Activated CD4-positive, alpha-beta T cell treated with anti-CD3 and anti-CD28 coated beads for 36 hours (primary cell): ENCODE data around the gene CTIF. TPM values are rescaled to one million over a fixed set of nuclear protein-coding genes. Genes with fewer than 3 reads are reported as not detected.

Experiments used
- ATAC-seq: fragments of 200-7000 bp; cut with Tn5 transposase; one replicate; pipeline ENCODE4 v1.10.0; 2021; ENCODE audit warnings: mild to moderate bottlenecking, moderate library complexity
- CTCF ChIA-PET: fragments of 350-600 bp; sonication (Branson Sonifier 250); formaldehyde crosslinking; loops from one replicate; lab custom pipeline; 2021; ENCODE audit warnings: antibody characterized with exemption; lab: Charles Lee
- POLR2A ChIA-PET: fragments of 350-600 bp; sonication (Branson Sonifier 250); formaldehyde crosslinking; loops from one replicate; lab custom pipeline; 2021; ENCODE audit warnings: antibody characterized with exemption, inconsistent platforms; lab: Charles Lee
- DNase-seq: peaks from one replicate; pipeline ENCODE4 v3.0.0-alpha.2; 2020
- H3K27ac Mint-ChIP-seq: one replicate; pipeline ENCODE4 v1.8.0; 2021; ENCODE audit warnings: mixed read lengths
- H3K27me3 Mint-ChIP-seq: one replicate; pipeline ENCODE4 v1.8.0; 2021; ENCODE audit warnings: mixed read lengths
- H3K36me3 Mint-ChIP-seq: one replicate; pipeline ENCODE4 v1.8.0; 2021; ENCODE audit warnings: low read depth, mixed read lengths
- H3K4me1 Mint-ChIP-seq: one replicate; pipeline ENCODE4 v1.8.0; 2021; ENCODE audit warnings: mixed read lengths
- H3K4me3 Mint-ChIP-seq: one replicate; pipeline ENCODE4 v1.8.0; 2021; ENCODE audit warnings: mild to moderate bottlenecking, moderate library complexity, mixed read lengths
- H3K9me3 Mint-ChIP-seq: one replicate; pipeline ENCODE4 v1.8.0; 2021; ENCODE audit warnings: low read depth, mixed read lengths
- intact Hi-C, 2 experiments: fragments of 100-400 bp; cut with DNase I in 1 of 2; cut with micrococcal nuclease in 1 of 2; formaldehyde crosslinking; loops; one replicate each; pipeline versions ENCODE4 v1.14.2 to v1.15.1; 2022 to 2024; cut with DNase I, micrococcal nuclease
- total RNA-seq, 2 experiments: library from RNA; stranded (reverse); gene quantifications; one replicate each; pipeline ENCODE4 v1.2.3, GENCODE V29; 2021

Gene CTIF
- total RNA-seq, 2 experiments from 2014 or later: 4.5 to 5.3 TPM

GRCh38 chr18:48773821-48774220 lies 235.0 kb downstream of the CTIF start:
- ChIA-PET CTCF (interaction anchor here (1.0 kb wide), 1 partner anchor 14 kb away, joined by 3 read pairs; no protein-coding TSS in a partner anchor), POLR2A (no interaction called here)
- intact Hi-C loops: no loop called here
- no peak overlapping the region for H3K4me3 Mint-ChIP-seq
- DNase-seq (no peak), ATAC-seq (no peak)
- peaks cover 3% of the 10 kb centered on the region for H3K27me3 Mint-ChIP-seq
- H3K27ac Mint-ChIP-seq: no peak overlapping the region
- peaks cover 1% of the 10 kb centered on the region for H3K36me3 Mint-ChIP-seq
- peaks cover 2% of the 10 kb centered on the region for H3K9me3 Mint-ChIP-seq
- peaks cover 6% of the 10 kb centered on the region for H3K4me1 Mint-ChIP-seq

- H3K4me1 Mint-ChIP-seq: peaks cover 6% of the 10 kb centered on the region
- intact Hi-C loops: loop anchor here (5.0 kb wide), 4 partner anchors 57 to 402 kb away; no protein-coding TSS in a partner anchor
- peaks cover 2% of the 10 kb centered on the region for H3K9me3 Mint-ChIP-seq
- CTCF ChIA-PET: interaction anchor here (0.8 kb wide), 1 partner anchor 243 kb away, joined by 3 read pairs; no protein-coding TSS in a partner anchor
- no peak for DNase-seq
- peaks cover 3% of the 10 kb centered on the region for H3K27me3 Mint-ChIP-seq
- H3K4me3 Mint-ChIP-seq: no peak overlapping the region
- no peak overlapping the region for H3K27ac Mint-ChIP-seq
- no peak for ATAC-seq
- POLR2A ChIA-PET: no interaction called here
- H3K36me3 Mint-ChIP-seq: peaks cover 1% of the 10 kb centered on the region
Observed at GRCh38 chr18:48774941-48775340, 236.1 kb downstream of the CTIF start.

- H3K9me3 Mint-ChIP-seq: peaks cover 2% of the 10 kb centered on the region
- ATAC-seq: no peak
- H3K27me3 Mint-ChIP-seq: peaks cover 3% of the 10 kb centered on the region
- H3K36me3 Mint-ChIP-seq: peaks cover 1% of the 10 kb centered on the region
- intact Hi-C loops: loop anchor here (2.0 to 5.0 kb wide), 8 partner anchors 57 to 463 kb away; no protein-coding TSS in a partner anchor
- ChIA-PET POLR2A (no interaction called here), CTCF (interaction anchor here (1.0 to 2.1 kb wide), 2 partner anchors 21 to 266 kb away, joined by 4 to 11 read pairs; no protein-coding TSS in a partner anchor)
- H3K27ac Mint-ChIP-seq: no peak overlapping the region
- H3K4me3 Mint-ChIP-seq: no peak overlapping the region
- DNase-seq: no peak
- peaks cover 6% of the 10 kb centered on the region for H3K4me1 Mint-ChIP-seq
Observed at GRCh38 chr18:48775372-48776155, 236.7 kb downstream of the CTIF start.

- Mint-ChIP-seq H3K9me3 (peaks cover 2% of the 10 kb centered on the region), H3K4me1 (peaks cover 6% of the 10 kb centered on the region), H3K36me3 (peaks cover 1% of the 10 kb centered on the region), H3K27me3 (peaks cover 3% of the 10 kb centered on the region), H3K27ac (no peak overlapping the region), H3K4me3 (no peak overlapping the region)
- ChIA-PET POLR2A (no interaction called here), CTCF (interaction anchor here (0.7 to 2.1 kb wide), 7 partner anchors 10 to 266 kb away, joined by 3 to 11 read pairs (median 4); no protein-coding TSS in a partner anchor)
- ATAC-seq (no peak), DNase-seq (no peak)
- intact Hi-C loops: loop anchor here (2.0 to 5.0 kb wide), 8 partner anchors 56 to 463 kb away; no protein-coding TSS in a partner anchor
Observed at GRCh38 chr18:48776156-48776555, 237.3 kb downstream of the CTIF start.

- Mint-ChIP-seq H3K4me3 (no peak overlapping the region), H3K27ac (no peak overlapping the region), H3K27me3 (peaks cover 3% of the 10 kb centered on the region), H3K36me3 (peaks cover 1% of the 10 kb centered on the region), H3K9me3 (peaks cover 2% of the 10 kb centered on the region), H3K4me1 (peaks cover 6% of the 10 kb centered on the region)
- CTCF ChIA-PET: interaction anchor here (0.7 to 2.1 kb wide), 7 partner anchors 10 to 265 kb away, joined by 3 to 11 read pairs (median 4); no protein-coding TSS in a partner anchor
- DNase-seq (no peak), ATAC-seq (no peak)
- intact Hi-C loops: loop anchor here (1.0 to 5.0 kb wide), 10 partner anchors 56 to 462 kb away; no protein-coding TSS in a partner anchor
- POLR2A ChIA-PET: no interaction called here
Observed at GRCh38 chr18:48776641-48777025, 237.8 kb downstream of the CTIF start.

- intact Hi-C loops: loop anchor here (1.0 to 5.0 kb wide), 10 partner anchors 55 to 462 kb away; no protein-coding TSS in a partner anchor
- POLR2A ChIA-PET: no interaction called here
- Mint-ChIP-seq H3K4me1 (peaks cover 6% of the 10 kb centered on the region), H3K27me3 (peaks cover 3% of the 10 kb centered on the region), H3K36me3 (peaks cover 1% of the 10 kb centered on the region), H3K4me3 (no peak overlapping the region), H3K27ac (no peak overlapping the region), H3K9me3 (peaks cover 2% of the 10 kb centered on the region)
- DNase-seq (peak; percentile 84), ATAC-seq (peak; percentile 97)
- CTCF ChIA-PET: interaction anchor here (0.6 to 2.1 kb wide), 14 partner anchors 9 to 268 kb away, joined by 3 to 11 read pairs (median 4); no protein-coding TSS in a partner anchor
Observed at GRCh38 chr18:48777026-48777743, 238.4 kb downstream of the CTIF start.

GRCh38 chr18:48777744-48778116 lies 238.9 kb downstream of the CTIF start:
- intact Hi-C loops: loop anchor here (1.0 to 5.0 kb wide), 10 partner anchors 55 to 461 kb away; no protein-coding TSS in a partner anchor
- ATAC-seq: no peak

GRCh38 chr18:48778344-48779011 lies 239.6 kb downstream of the CTIF start:
- DNase-seq (no peak), ATAC-seq (no peak)
- ChIA-PET CTCF (interaction anchor here (0.5 to 1.9 kb wide), 5 partner anchors 14 to 283 kb away, joined by 3 to 5 read pairs (median 3); no protein-coding TSS in a partner anchor), POLR2A (no interaction called here)
- no peaks in the 10 kb centered on the region for H3K27me3 Mint-ChIP-seq
- intact Hi-C loops: loop anchor here (5.0 kb wide), 4 partner anchors 54 to 399 kb away; no protein-coding TSS in a partner anchor
- H3K9me3 Mint-ChIP-seq: no peaks in the 10 kb centered on the region
- no peak overlapping the region for H3K27ac Mint-ChIP-seq
- H3K4me3 Mint-ChIP-seq: no peak overlapping the region
- H3K4me1 Mint-ChIP-seq: peaks cover 6% of the 10 kb centered on the region
- H3K36me3 Mint-ChIP-seq: no peaks in the 10 kb centered on the region

More at GRCh38 chr18:48777744-48778116, 238.9 kb downstream of the CTIF start:
- Mint-ChIP-seq H3K9me3 (peaks cover under 1% of the 10 kb centered on the region), H3K27me3 (no peaks in the 10 kb centered on the region), H3K27ac (no peak overlapping the region), H3K36me3 (no peaks in the 10 kb centered on the region), H3K4me3 (no peak overlapping the region), H3K4me1 (peaks cover 6% of the 10 kb centered on the region)
- CTCF ChIA-PET: interaction anchor here (0.5 to 2.1 kb wide), 10 partner anchors 10 to 282 kb away, joined by 3 to 11 read pairs (median 4); no protein-coding TSS in a partner anchor
- DNase-seq: no peak
- POLR2A ChIA-PET: no interaction called here

GRCh38 chr18:48779462-48779861 lies 240.6 kb downstream of the CTIF start:
- ATAC-seq (no peak), DNase-seq (no peak)
- H3K27ac Mint-ChIP-seq: no peak overlapping the region
- intact Hi-C loops: loop anchor here (5.0 kb wide), 4 partner anchors 53 to 398 kb away; no protein-coding TSS in a partner anchor
- H3K4me3 Mint-ChIP-seq: no peak overlapping the region
- no peaks in the 10 kb centered on the region for H3K9me3 Mint-ChIP-seq
- POLR2A ChIA-PET: interaction anchor here (0.6 kb wide), 1 partner anchor 242 kb away, joined by 3 read pairs; no protein-coding TSS in a partner anchor
- CTCF ChIA-PET: interaction anchor here (0.7 to 1.1 kb wide), 2 partner anchors 16 to 25 kb away, joined by 3 read pairs; no protein-coding TSS in a partner anchor
- no peaks in the 10 kb centered on the region for H3K36me3 Mint-ChIP-seq
- H3K4me1 Mint-ChIP-seq: peaks cover 6% of the 10 kb centered on the region
- no peaks in the 10 kb centered on the region for H3K27me3 Mint-ChIP-seq

- ChIA-PET POLR2A (no interaction called here), CTCF (interaction anchor here (0.6 kb wide), 2 partner anchors 104 to 817 kb away, joined by 3 to 4 read pairs; no protein-coding TSS in a partner anchor)
- intact Hi-C loops: no loop called here
- Mint-ChIP-seq H3K4me3 (no peak overlapping the region), H3K27ac (no peak overlapping the region), H3K27me3 (no peaks in the 10 kb centered on the region), H3K4me1 (peaks cover 15% of the 10 kb centered on the region), H3K36me3 (no peaks in the 10 kb centered on the region), H3K9me3 (no peaks in the 10 kb centered on the region)
- ATAC-seq (no peak), DNase-seq (no peak)
Observed at GRCh38 chr18:48780201-48780912, 241.5 kb downstream of the CTIF start.
